Activated T-helper 2 cell treated with anti-CD3 and anti-CD28 coated beads, Interferon-gamma antibody, Interleukin-2, Interleukin-4, amounts not matched to agents 10 μg/mL and 5 μg/mL and 100 μg/mL, durations not matched to agents 14 hours and 24 hours and 36 hours (primary cell): ENCODE results near the gene SERHL2. TPM values are rescaled to one million over a fixed set of nuclear protein-coding genes. Genes with fewer than 3 reads are reported as not detected.
"Not testable (repeated sequence)": the region's sequence is repeated elsewhere in the genome, so short reads cannot be mapped to it uniquely, and the experiment has no call there.

Experiments used
- DNase-seq: peaks from one replicate; pipeline ENCODE4 v3.0.0; 2021; ENCODE audit warnings: low spot score
- H3K27ac Mint-ChIP-seq: one replicate; pipeline ENCODE4 v1.8.0; 2021; ENCODE audit warnings: mixed read lengths
- H3K27me3 Mint-ChIP-seq: one replicate; pipeline ENCODE4 v1.8.0; 2021; ENCODE audit warnings: low read depth, mixed read lengths
- H3K36me3 Mint-ChIP-seq: one replicate; pipeline ENCODE4 v1.8.0; 2021; ENCODE audit warnings: low read depth, mixed read lengths
- H3K4me1 Mint-ChIP-seq: one replicate; pipeline ENCODE4 v1.8.0; 2021; ENCODE audit warnings: low read depth, mixed read lengths
- H3K4me3 Mint-ChIP-seq: one replicate; pipeline ENCODE4 v1.8.0; 2021; ENCODE audit warnings: low read depth, mild to moderate bottlenecking, moderate library complexity, mixed read lengths
- H3K9me3 Mint-ChIP-seq: one replicate; pipeline ENCODE4 v1.8.0; 2021; ENCODE audit warnings: mixed read lengths
- intact Hi-C: fragments of 100-400 bp; cut with micrococcal nuclease; formaldehyde crosslinking; loops from one replicate; pipeline ENCODE4 v1.15.1; 2023
- total RNA-seq: library from RNA; stranded (reverse); gene quantifications from 2 replicates; pipeline ENCODE4 v1.2.3, GENCODE V29; 2022

The SERHL2 gene
- total RNA-seq, 1 donor from 2014 or later: 2.2 TPM

DNA sequence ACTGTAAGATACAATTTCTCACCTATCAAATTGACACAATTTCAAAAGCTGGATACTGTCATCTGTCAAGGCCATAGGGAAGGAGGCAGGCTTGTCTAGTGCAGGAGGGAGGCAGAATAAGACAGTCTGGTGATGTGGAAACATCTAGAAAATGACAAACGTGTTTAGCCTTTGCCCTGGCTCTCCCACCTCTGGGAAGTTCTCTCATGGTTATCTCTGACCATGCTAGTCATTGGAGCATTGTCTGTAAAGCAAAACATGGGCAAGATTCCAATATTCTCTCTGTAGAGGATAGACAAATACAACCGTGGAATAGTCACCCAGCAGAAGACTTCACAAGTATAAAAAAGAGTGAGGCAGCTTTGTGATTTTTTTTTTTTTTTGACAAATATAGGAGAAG is 9.1 kb upstream of the SERHL2 start:
- H3K27me3 Mint-ChIP-seq: peaks cover 3% of the 10 kb centered on the region
- no peak overlapping the region for H3K4me3 Mint-ChIP-seq

DNA sequence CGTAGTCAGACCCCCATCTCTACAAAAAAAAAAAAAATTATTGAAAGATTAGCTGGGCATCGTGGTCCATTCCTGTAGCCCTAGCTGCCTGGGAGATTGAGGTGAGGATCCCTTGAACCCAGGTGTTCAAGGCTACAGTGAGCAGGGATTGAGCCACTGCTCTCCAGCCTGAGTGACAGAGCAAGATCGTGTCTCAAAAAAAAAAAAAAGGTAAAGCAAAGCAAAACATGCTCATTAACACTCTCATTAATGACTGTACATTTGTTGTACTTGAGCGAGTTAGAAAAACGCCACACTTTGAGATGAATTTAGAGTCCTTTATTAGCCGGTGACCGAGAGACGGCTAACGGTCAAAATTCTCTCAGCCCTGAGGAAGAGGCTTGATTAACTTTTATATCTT is 6.2 kb upstream of the SERHL2 start:
- no peak overlapping the region for H3K27ac Mint-ChIP-seq
- H3K4me1 Mint-ChIP-seq: peaks cover 9% of the 10 kb centered on the region
- H3K27me3 Mint-ChIP-seq: no peaks in the 10 kb centered on the region

More for the DNA sequence above, 9.1 kb upstream of the SERHL2 start:
- Mint-ChIP-seq H3K9me3 (no peaks in the 10 kb centered on the region), H3K27ac (no peak overlapping the region), H3K4me1 (no peaks in the 10 kb centered on the region), H3K36me3 (no peaks in the 10 kb centered on the region)
- DNase-seq: no peak
- intact Hi-C loops: no loop called here

DNA sequence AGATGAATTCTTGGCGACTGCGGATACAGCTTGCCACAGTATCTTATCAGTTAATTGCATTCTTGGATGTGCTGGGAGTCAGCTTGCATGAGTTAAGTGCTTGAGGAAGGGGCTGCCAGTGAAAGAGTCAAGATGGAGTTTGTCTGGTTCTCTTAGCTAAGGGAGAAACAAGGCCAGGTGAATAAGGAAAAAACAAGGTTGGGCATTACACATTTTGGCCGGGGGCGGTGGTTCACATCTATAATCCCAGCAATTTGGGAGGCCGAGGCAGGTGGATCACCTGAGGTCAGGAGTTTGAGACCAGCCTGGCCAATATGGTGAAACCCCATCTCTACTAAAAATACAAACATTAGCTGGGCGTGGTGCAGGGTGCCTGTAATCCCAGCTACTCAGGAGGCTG is 5.6 kb upstream of the SERHL2 start:
- not testable (repeated sequence) for H3K27me3 Mint-ChIP-seq

More for the DNA sequence above, 6.2 kb upstream of the SERHL2 start:
- H3K9me3 Mint-ChIP-seq: no peaks in the 10 kb centered on the region
- H3K4me3 Mint-ChIP-seq: no peak overlapping the region
- intact Hi-C loops: no loop called here
- no peaks in the 10 kb centered on the region for H3K36me3 Mint-ChIP-seq
- no peak for DNase-seq

DNA sequence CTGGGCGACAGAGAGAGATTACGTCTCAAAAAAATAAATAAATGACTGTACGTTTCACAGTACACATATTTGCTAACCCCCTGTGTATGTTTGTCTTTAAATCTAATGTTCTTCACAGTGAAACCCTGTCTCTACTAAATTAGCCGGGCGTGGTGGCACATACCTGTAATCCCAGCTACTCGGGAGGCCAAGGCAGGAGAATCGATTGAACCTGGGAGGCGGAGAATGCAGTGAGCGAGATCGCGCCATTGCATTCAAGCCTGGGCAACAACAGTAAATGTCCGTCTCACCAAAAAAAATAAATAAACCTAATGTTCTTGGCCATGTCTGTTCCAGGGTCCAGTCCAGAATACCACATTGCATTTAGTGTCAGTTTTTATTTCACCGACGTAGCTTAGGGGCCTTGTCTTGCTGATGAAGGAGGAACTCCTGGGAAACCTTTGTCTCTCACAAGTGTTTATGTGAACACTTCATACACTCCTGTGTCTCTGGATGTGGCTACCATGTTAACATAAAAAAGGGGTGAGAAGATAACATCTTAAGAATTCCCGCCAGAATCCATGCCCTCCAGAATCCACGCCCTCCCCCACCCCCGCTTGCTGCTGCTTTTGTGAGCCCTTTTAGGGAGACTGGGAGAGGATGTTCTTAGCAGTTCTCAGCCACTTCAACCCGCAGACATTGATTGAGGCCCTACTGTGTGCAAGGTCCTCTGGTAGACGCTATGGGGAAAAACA is 5.0 kb upstream of the SERHL2 start:
- Mint-ChIP-seq H3K27ac (no peak overlapping the region), H3K27me3 (no peaks in the 10 kb centered on the region), H3K9me3 (no peaks in the 10 kb centered on the region), H3K4me1 (peaks cover 12% of the 10 kb centered on the region), H3K36me3 (no peaks in the 10 kb centered on the region), H3K4me3 (no peak overlapping the region)
- DNase-seq: no peak
- intact Hi-C loops: no loop called here

More for the DNA sequence above, 5.6 kb upstream of the SERHL2 start:
- intact Hi-C loops, DNase-seq, H3K4me3 Mint-ChIP-seq, H3K27ac Mint-ChIP-seq, H3K9me3 Mint-ChIP-seq, H3K36me3 Mint-ChIP-seq: not testable (repeated sequence)
- H3K4me1 Mint-ChIP-seq: peaks cover 11% of the 10 kb centered on the region

DNA sequence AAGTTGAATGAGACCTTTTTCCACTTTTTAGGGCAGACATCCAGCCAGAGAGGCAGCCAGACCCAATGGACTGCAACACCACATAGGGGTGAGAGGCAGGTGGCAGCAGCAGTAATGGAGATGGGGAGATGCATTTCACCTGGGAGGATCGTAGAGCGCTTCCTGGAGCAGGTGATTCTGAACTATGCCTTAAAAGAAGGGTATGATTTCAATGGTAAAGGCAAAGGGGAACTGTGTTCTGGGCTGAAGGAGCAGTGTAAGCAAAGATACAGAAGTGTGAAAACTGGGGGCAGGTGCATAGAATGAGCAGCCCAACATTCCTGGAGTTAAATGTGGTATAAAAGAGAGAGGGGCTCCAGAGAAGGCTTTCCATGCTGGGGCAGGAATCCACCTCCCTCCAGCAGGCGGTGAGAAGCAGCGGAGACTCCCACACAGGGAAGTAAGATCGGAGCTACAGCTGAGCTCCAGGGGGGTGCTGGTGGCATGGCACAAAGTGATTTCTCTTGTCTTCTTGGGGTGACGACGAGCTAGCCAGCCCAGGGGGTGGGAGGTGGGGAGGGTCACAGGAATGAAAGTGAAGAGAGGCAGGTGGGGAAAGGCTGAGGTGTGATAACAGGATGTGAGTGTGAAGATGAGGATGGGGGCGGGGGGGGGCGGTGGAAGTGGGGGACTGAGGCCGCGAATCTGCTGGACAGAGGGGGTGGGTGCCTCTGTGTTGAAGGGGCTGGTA is 4.3 kb upstream of the SERHL2 start:
- no peaks in the 10 kb centered on the region for H3K9me3 Mint-ChIP-seq
- no peaks in the 10 kb centered on the region for H3K36me3 Mint-ChIP-seq
- H3K27me3 Mint-ChIP-seq: no peaks in the 10 kb centered on the region
- H3K4me3 Mint-ChIP-seq: no peak overlapping the region
- H3K27ac Mint-ChIP-seq: no peak overlapping the region
- peaks cover 12% of the 10 kb centered on the region for H3K4me1 Mint-ChIP-seq
- intact Hi-C loops: no loop called here
- no peak for DNase-seq

DNA sequence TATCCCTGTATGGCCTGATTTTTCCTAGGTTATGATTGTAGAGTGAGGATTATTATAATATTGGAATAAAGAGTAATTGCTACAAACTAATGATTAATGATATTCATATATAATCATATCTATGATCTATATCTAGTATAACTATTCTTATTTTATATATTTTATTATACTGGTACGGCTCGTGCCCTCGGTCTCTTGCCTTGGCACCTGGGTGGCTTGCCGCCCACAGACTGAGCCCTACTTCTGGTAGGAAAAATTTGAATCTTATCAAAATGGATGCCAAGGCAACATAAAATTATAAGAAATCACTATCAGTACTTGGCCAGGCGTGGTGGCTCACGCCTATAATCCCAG is 1.5 kb upstream of the SERHL2 start:
- H3K27me3 Mint-ChIP-seq, H3K27ac Mint-ChIP-seq: not testable (repeated sequence)
- intact Hi-C loops: loop anchor here (2.0 kb wide), 1 partner anchor 43 kb away; no protein-coding TSS in a partner anchor

DNA sequence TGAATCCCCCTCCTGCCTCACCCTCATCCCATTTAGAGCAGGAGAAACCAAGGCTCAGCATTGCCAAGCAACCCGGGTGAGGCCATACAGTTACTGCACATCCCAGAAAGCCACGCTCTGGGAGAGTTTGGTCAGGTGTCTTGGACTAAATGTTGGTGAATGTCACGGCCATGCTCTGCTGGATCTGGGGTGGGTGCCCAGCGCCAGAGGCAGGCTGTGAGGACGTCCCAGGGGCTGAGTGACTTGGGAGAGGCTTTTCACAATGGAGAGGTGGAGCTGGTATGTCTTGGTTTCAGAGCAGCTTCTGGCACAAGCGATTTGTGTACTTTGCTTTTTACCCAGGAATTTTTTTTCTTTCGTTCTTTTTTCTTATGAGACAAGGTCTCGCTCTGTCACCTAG is 6.6 kb downstream of the SERHL2 start:
- DNase-seq: no peak
- intact Hi-C loops: no loop called here
- H3K4me3 Mint-ChIP-seq: no peak overlapping the region
- H3K9me3 Mint-ChIP-seq: no peaks in the 10 kb centered on the region
- H3K36me3 Mint-ChIP-seq: no peaks in the 10 kb centered on the region
- H3K4me1 Mint-ChIP-seq: peaks cover 3% of the 10 kb centered on the region
- no peak overlapping the region for H3K27ac Mint-ChIP-seq
- no peaks in the 10 kb centered on the region for H3K27me3 Mint-ChIP-seq

More for the DNA sequence above, 1.5 kb upstream of the SERHL2 start:
- DNase-seq, H3K36me3 Mint-ChIP-seq, H3K9me3 Mint-ChIP-seq: not testable (repeated sequence)
- Mint-ChIP-seq H3K4me3 (peak overlapping the region; percentile 53), H3K4me1 (peaks cover 12% of the 10 kb centered on the region)

DNA sequence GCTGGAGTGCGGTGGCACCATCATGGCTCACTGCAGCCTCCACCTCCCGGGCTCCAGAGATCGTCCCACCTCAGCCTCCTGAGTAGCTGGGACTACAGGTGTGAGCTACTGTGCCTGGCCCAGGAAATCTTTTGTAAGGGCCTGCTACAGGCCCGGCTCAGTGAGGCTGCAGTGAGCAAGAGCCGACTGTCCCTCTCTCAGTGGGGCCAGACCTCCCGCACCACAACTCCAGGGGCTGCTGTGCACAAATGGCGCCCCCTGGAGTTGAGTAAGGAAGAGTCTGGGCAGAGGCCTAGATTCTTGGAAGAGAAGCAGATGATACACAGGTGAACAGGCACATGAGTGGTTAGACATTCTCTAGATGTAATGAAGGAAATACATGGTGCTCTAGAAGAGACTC is 7.0 kb downstream of the SERHL2 start:
- intact Hi-C loops: no loop called here
- DNase-seq: no peak
- Mint-ChIP-seq H3K27ac (no peak overlapping the region), H3K4me3 (no peak overlapping the region), H3K27me3 (no peaks in the 10 kb centered on the region), H3K4me1 (peaks cover 3% of the 10 kb centered on the region), H3K36me3 (no peaks in the 10 kb centered on the region), H3K9me3 (no peaks in the 10 kb centered on the region)

DNA sequence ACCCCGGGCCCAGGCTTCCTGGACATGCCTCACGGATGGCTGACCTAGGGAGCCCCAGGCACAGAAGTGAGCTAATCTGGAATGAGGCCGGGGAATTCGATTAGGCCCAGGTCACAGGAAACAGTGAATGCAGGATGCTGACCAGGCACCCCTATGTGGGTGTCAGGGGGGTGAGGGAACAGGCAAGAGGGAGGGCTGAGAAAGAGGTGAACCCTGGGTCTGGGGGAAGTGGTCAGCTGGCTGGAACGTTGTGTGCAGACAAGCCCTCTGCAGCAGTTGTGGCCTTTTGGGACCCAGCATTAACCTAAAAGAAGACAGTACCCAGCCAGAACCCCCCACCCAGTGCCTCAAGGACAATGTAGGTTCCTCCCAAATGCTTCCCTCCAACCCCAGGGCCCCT is 8.1 kb downstream of the SERHL2 start:
- H3K4me1 Mint-ChIP-seq: peaks cover 3% of the 10 kb centered on the region
- H3K36me3 Mint-ChIP-seq: no peaks in the 10 kb centered on the region
- H3K27me3 Mint-ChIP-seq: no peaks in the 10 kb centered on the region
- no peaks in the 10 kb centered on the region for H3K9me3 Mint-ChIP-seq
- no peak for DNase-seq
- intact Hi-C loops: no loop called here
- no peak overlapping the region for H3K27ac Mint-ChIP-seq
- H3K4me3 Mint-ChIP-seq: no peak overlapping the region

DNA sequence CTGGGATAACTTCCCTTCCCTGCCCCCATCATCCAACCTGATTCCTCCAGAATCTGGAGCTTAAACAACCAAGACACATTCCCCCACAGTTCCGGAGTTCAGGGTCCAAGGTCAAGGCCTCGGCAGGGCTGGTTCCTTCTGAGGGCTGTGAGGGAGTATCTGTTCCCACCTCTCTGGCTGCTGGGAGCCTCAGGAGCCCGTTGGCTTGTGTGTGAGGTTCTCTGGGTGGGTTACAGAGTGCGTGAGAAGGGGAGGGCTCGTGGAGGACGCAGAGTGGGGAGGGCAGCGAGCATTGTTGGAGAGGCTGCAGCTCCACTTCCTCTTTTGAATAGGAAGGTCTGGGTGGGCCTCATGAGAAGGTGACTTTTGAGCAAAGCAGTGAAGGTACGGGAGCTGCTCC is 8.5 kb downstream of the SERHL2 start:
- no peaks in the 10 kb centered on the region for H3K9me3 Mint-ChIP-seq
- DNase-seq: no peak
- intact Hi-C loops: no loop called here
- no peak overlapping the region for H3K27ac Mint-ChIP-seq
- H3K4me1 Mint-ChIP-seq: peaks cover 3% of the 10 kb centered on the region
- no peaks in the 10 kb centered on the region for H3K36me3 Mint-ChIP-seq
- no peaks in the 10 kb centered on the region for H3K27me3 Mint-ChIP-seq
- no peak overlapping the region for H3K4me3 Mint-ChIP-seq

DNA sequence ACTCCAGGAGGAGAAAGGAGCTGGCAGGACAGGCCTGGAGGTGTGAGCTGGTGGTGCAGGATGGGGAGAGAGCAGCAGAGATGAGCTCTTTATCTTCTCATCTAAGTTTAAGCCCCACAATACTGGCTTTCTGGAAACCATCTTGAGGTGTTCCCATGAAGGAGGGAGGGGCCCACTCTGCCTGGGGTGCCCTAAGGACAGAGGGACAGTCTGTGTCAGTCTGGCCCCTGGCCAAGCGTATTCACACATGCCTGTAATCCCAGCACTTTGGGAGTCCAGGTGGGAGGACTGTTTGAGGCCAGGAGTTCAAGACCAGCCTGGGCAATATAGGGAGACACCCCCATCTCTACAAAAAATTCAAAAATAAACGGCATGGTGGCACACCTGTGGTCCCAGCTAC is 8.9 kb downstream of the SERHL2 start:
- H3K36me3 Mint-ChIP-seq: no peaks in the 10 kb centered on the region
- no peak for DNase-seq
- H3K4me3 Mint-ChIP-seq: no peak overlapping the region
- H3K27ac Mint-ChIP-seq: no peak overlapping the region
- peaks cover 3% of the 10 kb centered on the region for H3K4me1 Mint-ChIP-seq
- H3K27me3 Mint-ChIP-seq: no peaks in the 10 kb centered on the region
- intact Hi-C loops: no loop called here
- no peaks in the 10 kb centered on the region for H3K9me3 Mint-ChIP-seq

DNA sequence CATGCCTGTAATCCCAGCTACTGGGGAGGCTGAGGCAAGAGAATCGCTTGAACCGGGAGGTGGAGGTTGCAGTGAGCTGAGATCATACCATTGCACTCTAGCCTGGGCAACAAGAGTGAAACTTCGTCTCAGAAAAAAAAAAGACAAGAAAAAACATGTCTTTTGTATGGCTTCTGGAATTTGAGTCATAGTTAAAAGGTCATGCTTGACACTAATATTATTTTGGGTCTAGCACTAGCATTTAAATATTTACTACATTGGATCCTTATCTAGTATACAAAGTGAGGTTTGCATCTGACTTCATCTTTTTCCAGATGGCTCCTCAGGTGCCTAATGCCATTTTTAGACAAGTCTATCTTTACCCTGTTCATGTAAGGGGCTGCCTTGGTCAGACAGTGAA is 10.2 kb downstream of the SERHL2 start:
- H3K27ac Mint-ChIP-seq, intact Hi-C loops, H3K9me3 Mint-ChIP-seq, H3K36me3 Mint-ChIP-seq, H3K27me3 Mint-ChIP-seq, H3K4me1 Mint-ChIP-seq, H3K4me3 Mint-ChIP-seq, DNase-seq: not testable (repeated sequence)

DNA sequence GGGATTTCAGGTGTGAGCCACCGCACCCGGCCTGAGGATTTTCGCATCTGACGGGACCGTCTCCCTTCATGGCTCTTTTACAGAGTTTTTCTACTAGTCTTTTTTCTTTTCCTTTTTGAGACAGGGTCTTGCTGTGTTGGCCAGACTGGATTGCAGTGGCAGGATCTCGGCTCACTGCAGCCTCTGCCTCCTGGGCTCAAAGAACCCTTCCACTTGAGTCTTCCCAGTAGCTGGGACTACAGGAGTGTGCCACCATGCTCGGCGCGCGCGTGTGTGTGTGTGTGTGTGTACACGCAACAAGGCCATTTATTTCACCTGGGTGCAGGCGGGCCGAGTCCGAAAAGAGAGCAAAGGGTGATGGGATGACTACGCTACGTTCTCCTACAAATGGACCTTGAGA is 10.9 kb downstream of the SERHL2 start:
- DNase-seq: no peak
- Mint-ChIP-seq H3K27me3 (no peaks in the 10 kb centered on the region), H3K4me1 (peaks cover 3% of the 10 kb centered on the region), H3K27ac (no peak overlapping the region), H3K36me3 (peaks cover 3% of the 10 kb centered on the region), H3K4me3 (no peak overlapping the region), H3K9me3 (no peaks in the 10 kb centered on the region)
- intact Hi-C loops: no loop called here
